Central memory CD4-positive, alpha-beta T cell (primary cell): ENCODE results near the gene PRDX2.
"Not testable (repeated sequence)": the region's sequence is repeated elsewhere in the genome, so short reads cannot be mapped to it uniquely, and the experiment has no call there.

Source experiments
- DNase-seq: peaks from one replicate; pipeline ENCODE4 v3.0.0; 2022
- total RNA-seq, 3 experiments: gene quantifications; one replicate each; lab custom pipeline; 2026; lab: John Stamatoyannopoulos, UW

PRDX2 gene
- total RNA-seq, result 36.1 to 112 (median 102) reads per million in 3 experiments

GRCh38 chr19:12801466-12802266 lies at the start of gene PRDX2, which contains the start of gene THSD8:
Gene PRDX2 (minus strand): TSS chr19:12801800. CDS start chr19:12801261, 539 bp downstream.
Gene THSD8 (plus strand): TSS chr19:12802069. CDS start chr19:12802072, 3 bp downstream.
- DNase-seq, result peak; percentile 63

- peak; percentile 70 for DNase-seq
Observed at GRCh38 chr19:12847159-12848139, 45.8 kb upstream of the PRDX2 start.

- not testable (repeated sequence) for DNase-seq
Observed at GRCh38 chr19:12846613-12847012, 45.0 kb upstream of the PRDX2 start.

- no peak for DNase-seq
Observed at GRCh38 chr19:12843999-12844732, 42.6 kb upstream of the PRDX2 start.

- DNase-seq, result no peak
Observed at GRCh38 chr19:12843328-12843727, 41.7 kb upstream of the PRDX2 start.

DNA sequence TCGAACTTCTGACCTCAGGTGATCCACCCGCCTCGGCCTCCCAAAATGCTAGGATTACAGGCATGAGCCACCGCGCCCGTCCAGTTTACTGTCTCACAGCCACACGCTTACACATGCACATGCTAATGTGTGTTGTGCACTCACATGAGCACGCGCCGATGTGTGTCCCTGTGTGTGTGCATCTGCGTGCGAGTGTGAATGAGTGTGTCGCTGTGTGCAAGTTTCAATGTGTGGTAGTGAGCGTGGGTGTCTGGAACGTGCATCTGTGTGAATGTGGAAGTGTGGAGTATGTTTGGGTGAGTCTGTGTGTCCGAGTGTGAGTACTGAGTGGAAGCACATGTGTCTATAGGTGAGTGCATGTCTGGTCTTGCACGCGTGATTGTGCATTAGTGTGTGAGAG lies 40.9 kb upstream of the PRDX2 start:
- no peak for DNase-seq

- no peak for DNase-seq
Observed at GRCh38 chr19:12841094-12841493, 39.5 kb upstream of the PRDX2 start.

DNA sequence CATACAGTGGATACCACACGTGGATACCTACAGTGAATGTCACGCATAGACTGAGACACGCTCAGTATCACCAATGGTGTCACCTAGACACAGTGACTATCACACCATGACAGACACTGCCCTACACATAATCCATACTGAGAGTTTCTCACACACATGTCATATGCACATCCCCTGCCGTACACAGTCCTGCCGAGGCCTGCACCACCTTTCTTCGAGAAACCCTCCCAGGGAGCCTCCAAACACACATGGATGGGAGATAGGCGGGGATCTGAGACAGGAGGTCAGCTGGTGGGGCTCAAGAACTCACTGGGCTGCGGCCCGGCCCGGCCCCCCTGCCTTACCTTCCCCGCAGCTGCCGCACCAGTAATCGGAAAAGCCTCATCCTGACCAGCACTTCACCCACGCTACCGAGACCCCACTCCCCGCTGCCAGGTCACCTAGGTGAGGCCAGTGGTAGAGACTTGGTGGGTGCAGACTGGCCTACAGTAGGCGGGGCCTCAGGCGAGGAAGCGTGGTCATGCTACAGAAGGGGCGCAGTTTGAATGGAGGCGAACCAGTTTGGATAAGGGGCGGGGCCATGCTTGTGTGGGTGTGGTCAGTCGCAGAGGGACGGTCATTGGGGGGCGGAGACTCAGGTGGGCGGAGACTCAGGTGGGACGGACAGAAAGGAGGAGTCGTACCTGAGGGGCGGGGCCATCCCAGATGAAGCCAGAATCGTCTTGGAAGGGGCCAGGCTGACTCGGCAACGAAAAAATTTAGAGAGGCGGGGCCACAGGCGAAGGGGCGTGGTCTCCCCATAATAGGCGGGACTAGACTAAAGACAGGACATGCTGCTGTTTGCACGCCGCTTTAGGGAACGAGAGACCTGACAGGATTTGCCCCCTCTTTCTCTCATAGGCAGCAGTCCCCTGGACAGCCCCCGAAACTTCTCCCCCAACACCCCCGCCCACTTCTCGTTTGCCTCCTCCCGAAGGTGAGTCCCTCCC lies 38.8 kb upstream of the PRDX2 start:
- DNase-seq, result no peak

GRCh38 chr19:12838886-12839756 lies 37.5 kb upstream of the PRDX2 start:
- DNase-seq, result no peak

DNA sequence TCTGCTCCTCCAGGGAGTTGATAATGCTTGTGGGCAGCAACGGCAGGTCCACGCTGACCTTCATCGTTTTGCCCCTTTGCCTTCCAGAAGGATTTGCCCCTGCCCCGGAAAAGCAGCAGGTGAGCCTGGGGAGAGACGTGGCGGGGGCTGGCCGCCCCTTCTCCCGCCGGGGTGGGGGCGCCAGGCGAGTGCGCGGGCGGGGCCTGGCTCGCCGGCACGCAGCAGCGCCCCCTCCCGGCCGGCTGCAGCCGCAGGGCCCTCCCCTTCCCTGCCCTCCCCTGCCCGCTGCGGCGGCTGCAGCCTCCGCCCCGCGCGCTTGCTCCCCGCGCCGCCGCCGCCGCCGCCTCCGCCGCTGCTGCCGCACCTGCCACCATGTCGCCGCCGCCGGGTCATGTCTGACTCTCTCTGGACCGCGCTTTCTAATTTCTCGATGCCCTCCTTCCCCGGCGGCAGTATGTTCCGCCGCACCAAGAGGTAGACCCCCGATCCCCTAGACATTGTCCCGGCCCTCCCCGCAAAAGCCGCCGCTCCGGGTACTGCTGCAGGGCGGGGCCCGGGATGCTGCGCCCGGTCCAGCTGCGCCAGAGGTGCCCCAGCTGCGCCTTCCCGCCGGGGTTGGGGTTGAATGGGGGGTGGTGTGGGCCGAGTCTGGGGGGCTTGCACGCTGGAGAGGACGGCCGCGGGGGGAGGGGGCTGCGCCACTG lies 36.7 kb upstream of the PRDX2 start, which contains the start of gene MAST1:
Gene MAST1 (plus strand): TSS at position 334 of the 704 bp plus-strand sequence. CDS start 58 bp downstream, at position 392.
- DNase-seq, result peak; percentile 41

- no peak for DNase-seq
Observed at GRCh38 chr19:12837225-12837624, 35.6 kb upstream of the PRDX2 start.

- DNase-seq, result no peak
Observed at GRCh38 chr19:12836529-12836863, 34.9 kb upstream of the PRDX2 start.

- no peak for DNase-seq
Observed at GRCh38 chr19:12834976-12835757, 33.6 kb upstream of the PRDX2 start.

DNA sequence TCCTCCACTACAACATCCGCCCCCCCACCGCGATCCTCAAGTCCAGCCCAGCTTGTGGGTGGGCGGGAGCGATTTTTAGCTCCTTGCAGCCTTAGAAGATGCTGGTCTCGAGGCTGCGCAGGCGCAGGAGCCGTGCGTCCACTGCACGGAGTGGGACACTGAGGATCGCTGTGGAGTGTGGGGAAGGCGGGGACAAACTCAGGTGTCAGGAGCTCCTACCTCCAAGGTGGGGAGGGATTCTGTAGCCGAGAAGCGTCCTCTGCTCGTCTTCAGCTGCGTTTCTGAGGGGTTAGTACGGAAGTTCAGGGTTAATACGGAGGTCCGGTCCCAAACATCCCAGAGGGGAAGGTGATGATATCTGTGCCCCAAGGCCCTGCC lies 33.0 kb upstream of the PRDX2 start, which contains the start of gene RTBDN:
Gene RTBDN (minus strand): TSS at position 14 of the 378 bp plus-strand sequence. CDS start 4,600 bp downstream, outside the sequence.
- DNase-seq, result no peak

GRCh38 chr19:12833738-12834565 lies 32.4 kb upstream of the PRDX2 start:
- DNase-seq, result no peak

DNA sequence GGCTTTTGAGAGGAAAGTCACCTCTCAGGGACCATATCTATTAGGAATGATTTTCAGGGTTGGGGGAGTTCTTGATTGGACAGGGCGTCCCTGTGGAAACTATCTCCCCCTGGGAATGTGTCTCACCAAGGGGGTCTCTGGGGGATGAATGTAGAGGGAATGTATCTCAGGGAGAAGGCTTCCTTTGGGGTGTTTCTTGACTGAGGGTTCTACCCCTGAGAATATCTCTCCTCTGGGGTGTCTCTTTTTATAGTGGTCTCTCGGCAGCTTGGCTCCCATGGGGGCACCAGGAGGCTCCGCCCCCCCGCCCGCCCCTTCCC lies 31.8 kb upstream of the PRDX2 start:
- no peak for DNase-seq

DNA sequence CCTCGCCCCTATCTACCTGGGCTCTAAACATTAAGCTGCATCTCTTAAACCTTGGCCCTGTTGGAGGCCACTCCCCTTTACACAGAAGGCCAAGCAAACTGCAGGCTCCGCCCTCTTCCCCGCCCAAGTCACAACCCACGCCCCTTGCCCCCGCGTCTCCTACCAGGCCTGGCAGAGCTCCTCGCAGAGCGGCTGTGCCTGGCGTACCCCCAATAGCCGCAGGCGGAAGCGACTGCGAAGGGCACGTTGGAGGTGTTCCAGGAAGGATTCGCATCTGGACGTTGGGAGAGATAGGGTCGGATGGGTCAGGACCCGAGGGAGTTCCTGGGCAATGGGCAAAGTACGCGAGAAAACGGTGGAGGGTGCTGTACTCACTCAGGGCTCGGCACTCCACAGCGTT lies 26.9 kb upstream of the PRDX2 start:
- DNase-seq, result no peak
